B cell (primary cell): ENCODE measurements around the gene SAMD7. TPM values are rescaled to one million over a fixed set of nuclear protein-coding genes. Genes with fewer than 3 reads are reported as not detected.

Source experiments
- ATAC-seq: fragments of 200-7000 bp; cut with Tn5 transposase; one replicate; pipeline ENCODE4 v1.10.0; 2021; ENCODE audit warnings: low read depth, mild to moderate bottlenecking, moderate number of reproducible peaks, moderate library complexity
- CTCF ChIA-PET: fragments of 350-600 bp; sonication (Branson Sonifier 250); formaldehyde crosslinking; loops from one replicate; lab custom pipeline; 2021; ENCODE audit warnings: antibody characterized with exemption, inconsistent platforms; lab: Charles Lee
- POLR2A ChIA-PET: fragments of 350-600 bp; sonication (Branson Sonifier 250); formaldehyde crosslinking; loops from one replicate; lab custom pipeline; 2021; ENCODE audit warnings: antibody characterized with exemption; lab: Charles Lee
- DNase-seq: peaks from one replicate; pipeline ENCODE4 v3.0.0; 2013
- H2AFZ ChIP-seq: 2 replicates; pipeline ENCODE4 v1.6.1; 2012; ENCODE audit warnings: mild to moderate bottlenecking, low read depth, low read length; ENCODE audit not compliant: insufficient read depth, poor library complexity, severe bottlenecking
- H3K27ac ChIP-seq, 2 donors: 1 replicate in 1 of 2; 2 replicates in 1 of 2; pipeline ENCODE4 v1.5.1; 2012 to 2013; ENCODE audit warnings: low read length in 2 of 2, mild to moderate bottlenecking in 2 of 2, moderate library complexity in 1 of 2
- H3K27me3 ChIP-seq, 4 experiments: fragments of 200-600 bp in 1 of 4; sonication (generic) in 1 of 4; replicated peaks in 1 of 4; 1 replicate in 2 of 4; 2 replicates in 2 of 4; pipeline versions ENCODE4 v1.6.1 to v1.7.0; 2013 to 2016; ENCODE audit warnings: low read length in 3 of 4, mild to moderate bottlenecking in 2 of 4, mixed read lengths in 1 of 4, moderate library complexity in 1 of 4; ENCODE audit not compliant: insufficient read depth in 4 of 4, control insufficient read depth in 3 of 4; ENCODE audit errors: control extremely low read depth in 1 of 4
- H3K36me3 ChIP-seq, 2 experiments: replicated peaks in 1 of 2; 1 replicate in 1 of 2; 2 replicates in 1 of 2; pipeline versions ENCODE4 v1.6.1 to v1.7.1; 2013; ENCODE audit warnings: low read length in 1 of 2; ENCODE audit not compliant: insufficient read depth in 2 of 2, control insufficient read depth in 1 of 2; ENCODE audit errors: control extremely low read depth in 1 of 2, extremely low read depth in 1 of 2
- H3K4me1 ChIP-seq, 2 donors: fragments of 200-600 bp in 1 of 2; sonication (generic) in 1 of 2; 1 replicate in 1 of 2; 2 replicates in 1 of 2; pipeline versions ENCODE4 v1.5.1 to v1.6.1; 2013 to 2017; ENCODE audit warnings: low read length in 2 of 2; ENCODE audit not compliant: control insufficient read depth in 2 of 2, insufficient read depth in 2 of 2
- H3K4me2 ChIP-seq: replicated peaks from 2 replicates; pipeline ENCODE3; 2012; ENCODE audit warnings: mild to moderate bottlenecking, low read depth, low read length; ENCODE audit not compliant: poor library complexity, severe bottlenecking
- H3K4me3 ChIP-seq, 5 experiments: fragments of 200-600 bp in 1 of 5; sonication (generic) in 1 of 5; 1 replicate in 3 of 5; 2 replicates in 2 of 5; pipeline versions ENCODE4 v1.5.1 to v1.7.0; 2011 to 2016; ENCODE audit warnings: low read length in 4 of 5, mild to moderate bottlenecking in 4 of 5, low read depth in 2 of 5, control low read depth in 1 of 5, moderate library complexity in 1 of 5; ENCODE audit not compliant: insufficient read depth in 1 of 5; ENCODE audit errors: control extremely low read depth in 1 of 5, extremely low read depth in 1 of 5
- H3K79me2 ChIP-seq: fragments of 200-600 bp; sonication (generic); one replicate; pipeline ENCODE4 v1.6.0; 2016; ENCODE audit warnings: low read length; ENCODE audit not compliant: control insufficient read depth, insufficient read depth
- H3K9ac ChIP-seq: fragments of 200-600 bp; sonication (generic); 2 replicates; pipeline ENCODE4 v1.6.1; 2017; ENCODE audit warnings: mild to moderate bottlenecking, low read length, moderate library complexity
- H3K9me3 ChIP-seq, 3 donors: one replicate each; pipeline versions ENCODE4 v1.6.1 to v1.7.1; 2013; ENCODE audit warnings: low read length in 2 of 3; ENCODE audit not compliant: control insufficient read depth in 2 of 3, insufficient read depth in 1 of 3; ENCODE audit errors: control extremely low read depth in 1 of 3
- H4K20me1 ChIP-seq: 2 replicates; pipeline ENCODE4 v1.6.0; 2012; ENCODE audit warnings: mild to moderate bottlenecking, low read length; ENCODE audit not compliant: insufficient read depth, control insufficient read depth, poor library complexity, severe bottlenecking
- H3K27ac Mint-ChIP-seq: one replicate; pipeline ENCODE4 v1.8.0; 2021; ENCODE audit warnings: mixed read lengths
- H3K27me3 Mint-ChIP-seq: one replicate; pipeline ENCODE4 v1.8.0; 2021; ENCODE audit warnings: mixed read lengths
- H3K4me1 Mint-ChIP-seq: one replicate; pipeline ENCODE4 v1.8.0; 2021; ENCODE audit warnings: mixed read lengths
- H3K4me3 Mint-ChIP-seq: one replicate; pipeline ENCODE4 v1.8.0; 2021; ENCODE audit warnings: mixed read lengths
- H3K9me3 Mint-ChIP-seq: one replicate; pipeline ENCODE4 v1.8.0; 2022; ENCODE audit warnings: mixed read lengths; ENCODE audit not compliant: insufficient read depth
- CTCF ChIP-seq: fragments of 200-600 bp; IDR thresholded peaks from one replicate; pipeline ENCODE4 v1.8.0; 2022; ENCODE audit warnings: antibody characterized with exemption, mild to moderate bottlenecking
- EZH2 ChIP-seq: IDR thresholded peaks from 2 replicates; pipeline ENCODE4 v1.6.1; 2012; ENCODE audit warnings: borderline replicate concordance, low read depth, mild to moderate bottlenecking, moderate library complexity, low read length; ENCODE audit not compliant: insufficient read depth, poor library complexity, severe bottlenecking
- WGBS: methylation state at CpG from one replicate; pipeline ENCODE4 v1.1.5; 2013; ENCODE audit warnings: missing lambda C conversion rate; ENCODE audit not compliant: insufficient coverage; 5-methylcytosine and 5-hydroxymethylcytosine counted together
- intact Hi-C: fragments of 100-400 bp; cut with micrococcal nuclease; formaldehyde crosslinking; loops from one replicate; pipeline ENCODE4 v1.10.0; 2022
- polyA plus RNA-seq: library from polyadenylated mRNA; depleted of rRNA; stranded (reverse); fragments of >200 nt; gene quantifications from 2 replicates; pipeline ENCODE4 v1.2.3, GENCODE V29; 2012
- total RNA-seq, 2 donors: library from RNA; stranded (reverse); fragments of 120-200 nt in 1 of 2; gene quantifications; 1 replicate in 1 of 2; 2 replicates in 1 of 2; pipeline versions ENCODE4 v1.2.3 to v1.2.4, GENCODE V29; 2013 to 2022

SAMD7 gene
- total and polyA plus RNA-seq, 2 donors (not counting 1 experiment from before 2014, with no cell fraction given), result not detected

- Histone ChIP-seq H3K9me3 (no peaks in the 10 kb centered on the region), H3K4me2 (no peak overlapping the region), H3K9ac (no peak overlapping the region), H3K27ac (peak overlapping the region in 1 of 2 donors; percentile 55), H3K4me1 (peaks cover 9 to 25% of the 10 kb centered on the region in 2 donors), H3K36me3 (peaks cover 20 to 97% of the 10 kb centered on the region in 2 experiments), H4K20me1 (peaks cover 19% of the 10 kb centered on the region), H3K27me3 (no peaks in the 10 kb centered on the region), H2AFZ (no peak overlapping the region), H3K79me2 (peaks cover 76% of the 10 kb centered on the region), H3K4me3 (no peak overlapping the region)
- Mint-ChIP-seq H3K4me3 (no peak overlapping the region), H3K4me1 (peaks cover 37% of the 10 kb centered on the region), H3K27ac (peak overlapping the region; percentile 33), H3K27me3 (no peaks in the 10 kb centered on the region), H3K9me3 (no peaks in the 10 kb centered on the region)
- no CpG with 5 or more reads among the region's 2 CpGs for WGBS
- ChIA-PET CTCF (interaction anchor here (4.1 kb wide), 1 partner anchor 116 kb away, joined by 23 read pairs; no protein-coding TSS in a partner anchor), POLR2A (interaction anchor here (1.0 kb wide), 1 partner anchor 33 kb away, joined by 3 read pairs; no protein-coding TSS in a partner anchor)
- DNase-seq (no peak), ATAC-seq (no peak)
- TF ChIP-seq CTCF (no peak), EZH2 (no peak)
- intact Hi-C loops, result no loop called here
These were observed 68.7 kb downstream of the SAMD7 start for GRCh38 chr3:169980055-169980454.

- WGBS, result 17% methylated on average over 1 of the region's 3 CpGs
- Histone ChIP-seq H2AFZ (no peak overlapping the region), H4K20me1 (peaks cover 13% of the 10 kb centered on the region), H3K79me2 (peaks cover 48% of the 10 kb centered on the region), H3K36me3 (peaks cover 35 to 95% of the 10 kb centered on the region in 2 experiments), H3K27me3 (no peaks in the 10 kb centered on the region), H3K4me3 (no peak overlapping the region), H3K4me2 (no peak overlapping the region), H3K4me1 (peaks cover 0 to 11% of the 10 kb centered on the region in 2 donors), H3K27ac (peak overlapping the region in 1 of 2 donors; percentile 41), H3K9ac (no peak overlapping the region), H3K9me3 (no peaks in the 10 kb centered on the region)
- ChIA-PET CTCF (interaction anchor here (1.3 to 1.6 kb wide), 2 partner anchors 55 to 170 kb away, joined by 3 read pairs; no protein-coding TSS in a partner anchor), POLR2A (no interaction called here)
- H3K27ac Mint-ChIP-seq, result no peak overlapping the region
- peaks cover 21% of the 10 kb centered on the region for H3K4me1 Mint-ChIP-seq
- ATAC-seq (no peak), DNase-seq (no peak)
- no peaks in the 10 kb centered on the region for H3K9me3 Mint-ChIP-seq
- intact Hi-C loops, result no loop called here
- H3K27me3 Mint-ChIP-seq, result no peaks in the 10 kb centered on the region
- TF ChIP-seq CTCF (no peak), EZH2 (no peak)
- no peak overlapping the region for H3K4me3 Mint-ChIP-seq
These were observed 72.9 kb downstream of the SAMD7 start for GRCh38 chr3:169984292-169984691.

Other genes with a start within 250 kb of the SAMD7 start
- 0.42 and 1.1 TPM in 2 replicates for gene MECOM, start 247.9 kb upstream of the SAMD7 start, total RNA-seq
- gene MECOM, start 247.9 kb upstream of the SAMD7 start, polyA plus RNA-seq, result 0.03 TPM in 1 of 2 replicates, not detected in the other
- gene TERC, start 146.5 kb upstream of the SAMD7 start, total RNA-seq, result 10.6 and 12.5 TPM in 2 replicates
- gene TERC, start 146.5 kb upstream of the SAMD7 start, polyA plus RNA-seq, result 1.3 and 1.5 TPM in 2 replicates
- gene ACTRT3, start 142.0 kb upstream of the SAMD7 start, total RNA-seq, result 0.15 and 0.37 TPM in 2 replicates
- gene ACTRT3, start 142.0 kb upstream of the SAMD7 start, polyA plus RNA-seq, result 0.12 and 0.18 TPM in 2 replicates
- gene MYNN, start 138.2 kb upstream of the SAMD7 start, total RNA-seq, result 24.0 and 25.5 TPM in 2 replicates
- gene MYNN, start 138.2 kb upstream of the SAMD7 start, polyA plus RNA-seq, result 14.7 and 18.2 TPM in 2 replicates
- 0.53 and 0.71 TPM in 2 replicates for gene LRRIQ4, start 98.7 kb upstream of the SAMD7 start, total RNA-seq
- 0.04 TPM in 1 of 2 replicates, not detected in the other for gene LRRIQ4, start 98.7 kb upstream of the SAMD7 start, polyA plus RNA-seq
- gene LRRC34, start 98.7 kb upstream of the SAMD7 start, total RNA-seq, result 7.1 and 11.8 TPM in 2 replicates
- 2.5 and 3.5 TPM in 2 replicates for gene LRRC34, start 98.7 kb upstream of the SAMD7 start, polyA plus RNA-seq
- gene LRRC31, start 41.6 kb upstream of the SAMD7 start, total RNA-seq, result not detected in 2 replicates
- not detected in 2 replicates for gene LRRC31, start 41.6 kb upstream of the SAMD7 start, polyA plus RNA-seq
- 166 and 176 TPM in 2 replicates for gene SEC62, start 55.2 kb downstream of the SAMD7 start, total RNA-seq
- 40.3 and 45.8 TPM in 2 replicates for gene SEC62, start 55.2 kb downstream of the SAMD7 start, polyA plus RNA-seq
- gene GPR160, start 126.4 kb downstream of the SAMD7 start, total RNA-seq, result 17.5 and 17.7 TPM in 2 replicates
- gene GPR160, start 126.4 kb downstream of the SAMD7 start, polyA plus RNA-seq, result 16.4 and 17.4 TPM in 2 replicates